HL-60 (cell line): ENCODE results near the gene PRDM11.

Experiments
- DNase-seq, 2 experiments: peaks; one replicate each; pipeline ENCODE4 v3.0.0-alpha.2; 2010 to 2020; ENCODE audit warnings: low read depth in 1 of 2, low spot score in 1 of 2
- H3K27ac ChIP-seq: fragments of 250-450 bp; sonication (Bioruptor Pico); replicated peaks from 2 replicates; pipeline ENCODE4 v1.5.1; 2020; ENCODE audit warnings: mild to moderate bottlenecking, moderate library complexity
- H3K27me3 ChIP-seq: fragments of 250-450 bp; sonication (Bioruptor Pico); 2 replicates; pipeline ENCODE4 v1.5.1; 2021; ENCODE audit warnings: mild to moderate bottlenecking, moderate library complexity; ENCODE audit not compliant: insufficient read depth, poor library complexity, severe bottlenecking
- H3K4me3 ChIP-seq: replicated peaks from 2 replicates; pipeline ENCODE4 v1.5.1; 2011; ENCODE audit warnings: mild to moderate bottlenecking, control low read depth, low read length; ENCODE audit not compliant: insufficient read depth
- CTCF ChIP-seq: IDR thresholded peaks from one replicate; pipeline ENCODE4 v1.5.1; 2011; ENCODE audit warnings: low read length, control low read depth, inconsistent platforms; ENCODE audit not compliant: insufficient read depth
- GABPA ChIP-seq: IDR thresholded peaks from 2 replicates; pipeline ENCODE4 v1.6.1; 2012; ENCODE audit warnings: low read depth
- POLR2AphosphoS5 ChIP-seq: IDR thresholded peaks from 2 replicates; pipeline ENCODE4 v1.6.1; 2012; ENCODE audit warnings: low read depth
- REST ChIP-seq: IDR thresholded peaks from 2 replicates; pipeline ENCODE4 v1.6.1; 2012; ENCODE audit warnings: low read depth; ENCODE audit not compliant: insufficient replicate concordance
- SPI1 ChIP-seq: IDR thresholded peaks from 2 replicates; pipeline ENCODE4 v1.6.1; 2012; ENCODE audit warnings: low read depth, mild to moderate bottlenecking, borderline replicate concordance

The PRDM11 gene

GRCh38 chr11:45218705-45219104, 72.3 kb downstream of the PRDM11 start:
- TF ChIP-seq POLR2AphosphoS5 (no peak), GABPA (no peak), REST (no peak), SPI1 (no peak), CTCF (no peak)

GRCh38 chr11:45219411-45219810, 73.0 kb downstream of the PRDM11 start:
- Histone ChIP-seq H3K27ac (no peak overlapping the region), H3K4me3 (no peak overlapping the region), H3K27me3 (no peaks in the 10 kb centered on the region)
- no peak for TF ChIP-seq REST
- TF ChIP-seq GABPA: no peak
- no peak for TF ChIP-seq SPI1
- TF ChIP-seq POLR2AphosphoS5: no peak
- TF ChIP-seq CTCF: no peak
- DNase-seq: no peak

More at GRCh38 chr11:45218705-45219104, 72.3 kb downstream of the PRDM11 start:
- DNase-seq: no peak
- H3K27me3 ChIP-seq: no peaks in the 10 kb centered on the region
- no peak overlapping the region for H3K4me3 ChIP-seq
- H3K27ac ChIP-seq: no peak overlapping the region

GRCh38 chr11:45223496-45223895, 77.1 kb downstream of the PRDM11 start:
- H3K4me3 ChIP-seq: no peak overlapping the region
- no peak for DNase-seq
- TF ChIP-seq GABPA (no peak), REST (no peak), CTCF (no peak), POLR2AphosphoS5 (no peak), SPI1 (no peak)
- no peaks in the 10 kb centered on the region for H3K27me3 ChIP-seq
- H3K27ac ChIP-seq: no peak overlapping the region
